MCF 10A (cell line): ENCODE measurements around the gene HOOK2. TPM values are rescaled to one million over a fixed set of nuclear protein-coding genes. Genes with fewer than 3 reads are reported as not detected.

ENCODE experiments used
- BruUV-seq: library from RNA; stranded (reverse); fragments of 400-500 nt; replicated peaks from 2 replicates; lab custom pipeline; 2021; lab: Mats Ljungman, UMichigan
- CTCF ChIA-PET: fragments of 300-600 bp; sonication (Branson Sonifier 250); formaldehyde crosslinking; extraction: SDS; loops from one replicate; lab custom pipeline; 2021; ENCODE audit warnings: antibody characterized with exemption, inconsistent platforms; lab: Yijun Ruan, JAX
- POLR2A ChIA-PET: fragments of 300-600, 350-650 bp; sonication (Branson Sonifier 250); formaldehyde crosslinking; extraction: SDS; loops from one replicate; lab custom pipeline; 2020; ENCODE audit warnings: antibody characterized with exemption, inconsistent platforms; lab: Yijun Ruan, JAX
- DNase-seq: peaks from one replicate; pipeline ENCODE4 v3.0.0-alpha.2; 2018; ENCODE audit not compliant: unreplicated experiment
- H3K27ac Mint-ChIP-seq: one replicate; pipeline ENCODE4 v1.8.0; 2022; ENCODE audit warnings: mild to moderate bottlenecking, low read depth, mixed read lengths; ENCODE audit not compliant: unreplicated experiment
- H3K27me3 Mint-ChIP-seq: one replicate; pipeline ENCODE4 v1.8.0; 2022; ENCODE audit warnings: mixed read lengths; ENCODE audit not compliant: insufficient read depth, unreplicated experiment
- H3K36me3 Mint-ChIP-seq: one replicate; pipeline ENCODE4 v1.8.0; 2022; ENCODE audit warnings: mild to moderate bottlenecking, moderate library complexity, mixed read lengths; ENCODE audit not compliant: insufficient read depth, unreplicated experiment
- H3K4me1 Mint-ChIP-seq: one replicate; pipeline ENCODE4 v1.8.0; 2022; ENCODE audit warnings: mixed read lengths; ENCODE audit not compliant: insufficient read depth, unreplicated experiment
- H3K4me3 Mint-ChIP-seq: one replicate; pipeline ENCODE4 v1.8.0; 2022; ENCODE audit warnings: mild to moderate bottlenecking, moderate library complexity, mixed read lengths; ENCODE audit not compliant: unreplicated experiment
- H3K9me3 Mint-ChIP-seq: one replicate; pipeline ENCODE4 v1.8.0; 2022; ENCODE audit warnings: mixed read lengths; ENCODE audit not compliant: unreplicated experiment
- CTCF ChIP-seq: fragments of 200-600 bp; IDR thresholded peaks from one replicate; pipeline ENCODE4 v1.8.0; 2022; ENCODE audit warnings: antibody characterized with exemption, mild to moderate bottlenecking; ENCODE audit not compliant: unreplicated experiment
- intact Hi-C: fragments of 100-400 bp; cut with micrococcal nuclease; formaldehyde crosslinking; loops from 2 replicates; pipeline ENCODE4 v1.14.1; 2022
- total RNA-seq: library from RNA; stranded (reverse); gene quantifications from 2 replicates; pipeline ENCODE4 v1.2.3, GENCODE V29; 2022

HOOK2 gene
- total RNA-seq, 1 experiment from 2014 or later, result 31.6 TPM

GRCh38 chr19:12789098-12789903, 13.9 kb upstream of the HOOK2 start:
- H3K9me3 Mint-ChIP-seq, result no peaks in the 10 kb centered on the region
- ChIA-PET CTCF (interaction anchor here (0.7 to 3.3 kb wide), 5 partner anchors 12 to 67 kb away, joined by 3 to 41 read pairs (median 5); no protein-coding TSS in a partner anchor), POLR2A (interaction anchor here (0.6 to 5.0 kb wide), 15 partner anchors 12 to 329 kb away, joined by 3 to 132 read pairs (median 4); partner anchors contain the start of genes GCDH, GET3, HOOK2 and MAN2B1)
- no peaks in the 10 kb centered on the region for H3K27me3 Mint-ChIP-seq
- peaks cover 41% of the 10 kb centered on the region for H3K36me3 Mint-ChIP-seq
- intact Hi-C loops, result no loop called here
- no peak for TF ChIP-seq CTCF
- peaks cover 28% of the 10 kb centered on the region for H3K4me1 Mint-ChIP-seq
- H3K4me3 Mint-ChIP-seq, result peak overlapping the region; percentile 94
- peak; percentile 63 for DNase-seq
- BruUV-seq, result no TSS peak
- peak overlapping the region; percentile 98 for H3K27ac Mint-ChIP-seq

GRCh38 chr19:12788682-12789097, 13.3 kb upstream of the HOOK2 start:
- POLR2A ChIA-PET, result interaction anchor here (0.6 to 5.0 kb wide), 14 partner anchors 12 to 330 kb away, joined by 3 to 132 read pairs (median 4); partner anchors contain the start of genes GCDH, GET3, HOOK2 and MAN2B1
- no peaks in the 10 kb centered on the region for H3K27me3 Mint-ChIP-seq
- peaks cover 24% of the 10 kb centered on the region for H3K4me1 Mint-ChIP-seq
- peak; percentile 88 for DNase-seq
- no peaks in the 10 kb centered on the region for H3K9me3 Mint-ChIP-seq
- no peak for TF ChIP-seq CTCF
- intact Hi-C loops, result no loop called here
- H3K36me3 Mint-ChIP-seq, result peaks cover 35% of the 10 kb centered on the region
- peak overlapping the region; percentile 94 for H3K4me3 Mint-ChIP-seq
- BruUV-seq, result TSS peak; percentile 10
- peak overlapping the region; percentile 98 for H3K27ac Mint-ChIP-seq
- CTCF ChIA-PET, result interaction anchor here (0.5 to 3.3 kb wide), 8 partner anchors 11 to 1229 kb away, joined by 3 to 41 read pairs (median 4); partner anchors contain the start of gene ELOF1

- Mint-ChIP-seq H3K4me3 (peak overlapping the region; percentile 94), H3K27me3 (no peaks in the 10 kb centered on the region), H3K36me3 (peaks cover 29% of the 10 kb centered on the region), H3K4me1 (peaks cover 24% of the 10 kb centered on the region), H3K27ac (peak overlapping the region; percentile 98), H3K9me3 (no peaks in the 10 kb centered on the region)
- CTCF ChIA-PET, result interaction anchor here (0.5 to 3.3 kb wide), 7 partner anchors 11 to 1229 kb away, joined by 3 to 41 read pairs (median 3); partner anchors contain the start of gene ELOF1
- no peak for TF ChIP-seq CTCF
- POLR2A ChIA-PET, result interaction anchor here (0.6 to 5.0 kb wide), 10 partner anchors 11 to 122 kb away, joined by 3 to 132 read pairs (median 6); partner anchors contain the start of genes GCDH, GET3, HOOK2 and MAN2B1
- BruUV-seq, result no TSS peak
- intact Hi-C loops, result no loop called here
- DNase-seq, result no peak
Observed at GRCh38 chr19:12788042-12788681, 12.8 kb upstream of the HOOK2 start.
